Right lobe of liver (tissue), 4 donors: ENCODE data around the gene NSUN3.

Experiments used
- POLR2A ChIP-seq: fragments of 450-650 bp; IDR thresholded peaks from one replicate; pipeline ENCODE4 v1.6.1; 2017; ENCODE audit warnings: antibody characterized with exemption, mild to moderate bottlenecking
- TF ChIP-seq, protein P1 (sequence below), 4 donors: fragments of 200-600 bp in 3 of 4; fragments of 450-650 bp in 1 of 4; IDR thresholded peaks; one replicate each; pipeline versions ENCODE4 v1.5.1 to v1.8.0; 2016 to 2022; ENCODE audit warnings: antibody characterized with exemption in 4 of 4, mild to moderate bottlenecking in 2 of 4
- donor health status: DM: no; HTN: no; CAD: no.
- donor health status: DM: no; HTN: no; CAD: no.
- donor health status: DM: no; HTN: yes; CAD: no.

- TF ChIP-seq, protein P1, sequence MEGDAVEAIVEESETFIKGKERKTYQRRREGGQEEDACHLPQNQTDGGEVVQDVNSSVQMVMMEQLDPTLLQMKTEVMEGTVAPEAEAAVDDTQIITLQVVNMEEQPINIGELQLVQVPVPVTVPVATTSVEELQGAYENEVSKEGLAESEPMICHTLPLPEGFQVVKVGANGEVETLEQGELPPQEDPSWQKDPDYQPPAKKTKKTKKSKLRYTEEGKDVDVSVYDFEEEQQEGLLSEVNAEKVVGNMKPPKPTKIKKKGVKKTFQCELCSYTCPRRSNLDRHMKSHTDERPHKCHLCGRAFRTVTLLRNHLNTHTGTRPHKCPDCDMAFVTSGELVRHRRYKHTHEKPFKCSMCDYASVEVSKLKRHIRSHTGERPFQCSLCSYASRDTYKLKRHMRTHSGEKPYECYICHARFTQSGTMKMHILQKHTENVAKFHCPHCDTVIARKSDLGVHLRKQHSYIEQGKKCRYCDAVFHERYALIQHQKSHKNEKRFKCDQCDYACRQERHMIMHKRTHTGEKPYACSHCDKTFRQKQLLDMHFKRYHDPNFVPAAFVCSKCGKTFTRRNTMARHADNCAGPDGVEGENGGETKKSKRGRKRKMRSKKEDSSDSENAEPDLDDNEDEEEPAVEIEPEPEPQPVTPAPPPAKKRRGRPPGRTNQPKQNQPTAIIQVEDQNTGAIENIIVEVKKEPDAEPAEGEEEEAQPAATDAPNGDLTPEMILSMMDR (IDR thresholded peaks at IDR 0.05), result no peak
- no peak for TF ChIP-seq POLR2A
Observed at GRCh38 chr3:94106268-94106667, 43.4 kb downstream of the NSUN3 start.
